Keratinocyte (primary cell): ENCODE data around the gene CCT2. TPM values are rescaled to one million over a fixed set of nuclear protein-coding genes. Genes with fewer than 3 reads are reported as not detected.

Experiments
- DNase-seq: peaks from one replicate; pipeline ENCODE4 v3.0.0-alpha.2; 2011; ENCODE audit warnings: low read depth, missing footprints, low spot score
- FAIRE-seq: peaks from 2 replicates; lab custom pipeline; 2011; peaks lifted over from hg19 to GRCh38; lab: Jason Lieb, UNC
- H2AFZ ChIP-seq: 2 replicates; pipeline ENCODE4 v1.6.0; 2012; ENCODE audit warnings: low read length, control low read depth, inconsistent platforms; ENCODE audit not compliant: control insufficient read depth
- H3K27ac ChIP-seq: 2 replicates; pipeline ENCODE4 v1.5.1; 2011; ENCODE audit warnings: low read length; ENCODE audit not compliant: control insufficient read depth, insufficient read depth
- H3K27me3 ChIP-seq: 3 replicates; pipeline ENCODE4 v1.6.0; 2011; ENCODE audit warnings: low read length; ENCODE audit not compliant: control insufficient read depth, insufficient read depth; ENCODE audit errors: extremely low read depth
- H3K36me3 ChIP-seq, 2 experiments: 2 replicates in 1 of 2; 3 replicates in 1 of 2; pipeline ENCODE4 v1.5.1; 2011; ENCODE audit warnings: low read length in 2 of 2, mild to moderate bottlenecking in 1 of 2; ENCODE audit not compliant: control insufficient read depth in 2 of 2, insufficient read depth in 2 of 2; ENCODE audit errors: extremely low read depth in 1 of 2
- H3K4me1 ChIP-seq: 3 replicates; pipeline ENCODE4 v1.5.1; 2011; ENCODE audit warnings: low read length; ENCODE audit not compliant: control insufficient read depth, insufficient read depth; ENCODE audit errors: extremely low read depth
- H3K4me2 ChIP-seq: 3 replicates; pipeline ENCODE4 v1.6.0; 2011; ENCODE audit warnings: low read depth, low read length; ENCODE audit not compliant: control insufficient read depth, insufficient read depth; ENCODE audit errors: extremely low read depth
- H3K4me3 ChIP-seq, 3 experiments: fragments of 200-600 bp in 1 of 3; sonication (generic) in 1 of 3; 2 replicates in 2 of 3; 3 replicates in 1 of 3; pipeline ENCODE4 v1.5.1; 2011 to 2016; ENCODE audit warnings: low read length in 3 of 3, mild to moderate bottlenecking in 3 of 3, control low read depth in 2 of 3, inconsistent platforms in 1 of 3, low read depth in 1 of 3, mixed read lengths in 1 of 3, mixed run types in 1 of 3, moderate library complexity in 1 of 3; ENCODE audit not compliant: control insufficient read depth in 2 of 3, insufficient read depth in 2 of 3; ENCODE audit errors: extremely low read depth in 1 of 3
- H3K79me2 ChIP-seq: 2 replicates; pipeline ENCODE4 v1.6.0; 2012; ENCODE audit warnings: low read length; ENCODE audit not compliant: control insufficient read depth, insufficient read depth
- H3K9ac ChIP-seq: 3 replicates; pipeline ENCODE4 v1.6.0; 2011; ENCODE audit warnings: low read length; ENCODE audit not compliant: control insufficient read depth, insufficient read depth; ENCODE audit errors: extremely low read depth
- H3K9me1 ChIP-seq: 3 replicates; pipeline ENCODE4 v1.6.0; 2011; ENCODE audit warnings: low read length; ENCODE audit not compliant: control insufficient read depth, insufficient read depth; ENCODE audit errors: extremely low read depth
- H3K9me3 ChIP-seq: 2 replicates; pipeline ENCODE4 v1.5.1; 2012; ENCODE audit warnings: low read depth, low read length; ENCODE audit not compliant: control insufficient read depth
- H4K20me1 ChIP-seq: 3 replicates; pipeline ENCODE4 v1.6.0; 2011; ENCODE audit warnings: low read length; ENCODE audit not compliant: control insufficient read depth, insufficient read depth; ENCODE audit errors: extremely low read depth
- EZH2 ChIP-seq: IDR thresholded peaks from one replicate; pipeline ENCODE4 v1.6.1; 2012; ENCODE audit warnings: inconsistent platforms, mild to moderate bottlenecking, low read length, moderate library complexity
- dilution Hi-C: fragments of 300-500 bp; cut with MboI; formaldehyde crosslinking; loops from one replicate; pipeline ENCODE4 v1.7.0; 2020; ENCODE audit warnings: low sequenced_read_pairs; ENCODE audit not compliant: extremely low pct_ligation_motif_present
- polyA plus RNA-seq, 5 experiments: library from polyadenylated mRNA; depleted of rRNA in 3 of 5; stranded (reverse) in 3 of 5; stranded (forward) in 1 of 5; unstranded in 1 of 5; fragments of >200 nt; gene quantifications; 1 replicate in 1 of 5; 2 replicates in 3 of 5; 3 replicates in 1 of 5; pipeline versions ENCODE4 v1.2.1 to v1.2.3, GENCODE V29; 2011 to 2012; ENCODE audit warnings: missing spikeins in 2 of 5, low read depth in 1 of 5, low replicate concordance in 1 of 5
- TF ChIP-seq, protein P1 (sequence below), 3 experiments: IDR thresholded peaks in 1 of 3; conservative IDR thresholded peaks in 1 of 3; optimal IDR thresholded peaks in 1 of 3; 2 replicates in 2 of 3; 3 replicates in 1 of 3; pipeline versions ENCODE3 to v1.5.1; 2011; ENCODE audit warnings: low read length in 3 of 3, mild to moderate bottlenecking in 3 of 3, moderate library complexity in 2 of 3, control low read depth in 1 of 3, inconsistent platforms in 1 of 3; ENCODE audit not compliant: insufficient read depth in 2 of 3; ENCODE audit errors: extremely low read depth in 1 of 3

CCT2 gene
- polyA plus RNA-seq, 1 donor (not counting 4 experiments of a cell fraction or from before 2014, with no cell fraction given) = 365 TPM

DNA sequence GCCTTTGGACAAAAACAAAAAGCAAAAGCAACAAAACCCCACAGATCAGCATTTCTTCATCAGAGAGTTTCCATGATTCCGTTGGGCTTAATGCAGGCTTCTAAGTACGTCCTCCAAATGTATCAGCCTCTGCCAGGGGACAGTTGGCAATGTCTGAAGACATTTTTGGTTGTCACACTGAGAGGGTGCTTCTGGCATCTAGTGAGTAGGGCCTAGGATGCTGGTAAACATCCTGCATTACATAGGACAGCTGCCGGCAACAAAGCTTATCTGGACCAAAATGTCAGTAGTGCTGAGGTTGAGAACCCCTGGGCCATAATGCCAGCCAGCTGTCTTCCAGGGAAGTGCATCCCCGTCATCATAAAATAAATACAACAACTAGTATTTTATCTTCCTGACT is 34.8 kb downstream of the CCT2 start:
- Histone ChIP-seq H4K20me1 (no peaks in the 10 kb centered on the region), H3K27ac (no peak overlapping the region), H3K9me1 (no peaks in the 10 kb centered on the region), H3K4me3 (no peak overlapping the region), H2AFZ (no peak overlapping the region), H3K9ac (no peak overlapping the region), H3K79me2 (no peaks in the 10 kb centered on the region), H3K36me3 (no peaks in the 10 kb centered on the region), H3K4me2 (no peak overlapping the region), H3K4me1 (no peaks in the 10 kb centered on the region), H3K9me3 (no peaks in the 10 kb centered on the region), H3K27me3 (peaks cover 16% of the 10 kb centered on the region)
- DNase-seq = no peak
- TF ChIP-seq, protein P1, sequence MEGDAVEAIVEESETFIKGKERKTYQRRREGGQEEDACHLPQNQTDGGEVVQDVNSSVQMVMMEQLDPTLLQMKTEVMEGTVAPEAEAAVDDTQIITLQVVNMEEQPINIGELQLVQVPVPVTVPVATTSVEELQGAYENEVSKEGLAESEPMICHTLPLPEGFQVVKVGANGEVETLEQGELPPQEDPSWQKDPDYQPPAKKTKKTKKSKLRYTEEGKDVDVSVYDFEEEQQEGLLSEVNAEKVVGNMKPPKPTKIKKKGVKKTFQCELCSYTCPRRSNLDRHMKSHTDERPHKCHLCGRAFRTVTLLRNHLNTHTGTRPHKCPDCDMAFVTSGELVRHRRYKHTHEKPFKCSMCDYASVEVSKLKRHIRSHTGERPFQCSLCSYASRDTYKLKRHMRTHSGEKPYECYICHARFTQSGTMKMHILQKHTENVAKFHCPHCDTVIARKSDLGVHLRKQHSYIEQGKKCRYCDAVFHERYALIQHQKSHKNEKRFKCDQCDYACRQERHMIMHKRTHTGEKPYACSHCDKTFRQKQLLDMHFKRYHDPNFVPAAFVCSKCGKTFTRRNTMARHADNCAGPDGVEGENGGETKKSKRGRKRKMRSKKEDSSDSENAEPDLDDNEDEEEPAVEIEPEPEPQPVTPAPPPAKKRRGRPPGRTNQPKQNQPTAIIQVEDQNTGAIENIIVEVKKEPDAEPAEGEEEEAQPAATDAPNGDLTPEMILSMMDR (optimal IDR thresholded peaks at IDR 0.05 in 1 of 3, IDR thresholded peaks at IDR 0.05 in 1 of 3, conservative IDR thresholded peaks at IDR 0.05 in 1 of 3; ENCODE audit: extremely low read depth in 1 of 3, insufficient read depth in 2 of 3, low read length in 3 of 3) = no peak
- TF ChIP-seq EZH2 = no peak
- FAIRE-seq = no peak
- dilution Hi-C loops = no loop called here

DNA sequence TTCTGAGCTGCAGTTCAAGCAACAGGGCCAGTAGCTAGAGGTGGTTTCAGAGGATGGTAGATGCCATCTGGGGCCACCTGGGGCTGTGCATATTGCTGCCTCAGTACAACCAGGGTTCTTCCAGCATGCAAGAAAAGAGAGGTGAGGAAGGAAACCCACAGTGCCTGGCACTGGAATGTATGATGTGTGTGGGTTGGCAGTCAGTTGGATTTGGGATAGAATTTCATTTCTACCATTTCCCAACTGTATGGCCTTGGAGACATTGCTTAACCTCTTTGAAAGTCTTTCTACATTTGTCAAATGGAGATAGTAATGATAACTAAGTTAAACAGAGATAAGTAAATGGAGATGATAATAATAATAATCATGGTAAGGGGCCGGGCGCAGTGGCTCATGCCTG is 35.7 kb downstream of the CCT2 start:
- H3K27me3 ChIP-seq = peaks cover 16% of the 10 kb centered on the region
- H3K79me2 ChIP-seq = no peaks in the 10 kb centered on the region
- no peaks in the 10 kb centered on the region for H3K9me3 ChIP-seq
- no peak overlapping the region for H3K4me3 ChIP-seq
- H3K36me3 ChIP-seq = no peaks in the 10 kb centered on the region
- no peak overlapping the region for H3K27ac ChIP-seq
- no peak for DNase-seq
- FAIRE-seq = no peak
- no peaks in the 10 kb centered on the region for H4K20me1 ChIP-seq
- H2AFZ ChIP-seq = no peak overlapping the region
- no peaks in the 10 kb centered on the region for H3K9me1 ChIP-seq
- no peaks in the 10 kb centered on the region for H3K4me1 ChIP-seq
- H3K9ac ChIP-seq = no peak overlapping the region
- TF ChIP-seq EZH2 = no peak
- TF ChIP-seq, protein P1 (optimal IDR thresholded peaks at IDR 0.05 in 1 of 3, IDR thresholded peaks at IDR 0.05 in 1 of 3, conservative IDR thresholded peaks at IDR 0.05 in 1 of 3; ENCODE audit: extremely low read depth in 1 of 3, insufficient read depth in 2 of 3, low read length in 3 of 3) = no peak
- dilution Hi-C loops = no loop called here
- H3K4me2 ChIP-seq = no peak overlapping the region
